GM19043 (cell line): Measurements from ENCODE around the gene CENPF.

Source experiments
- ATAC-seq: cut with Tn5 transposase; IDR thresholded peaks from one replicate; pipeline ENCODE4 v1.9.1; 2021; ENCODE audit warnings: low read depth; ENCODE audit not compliant: unreplicated experiment

CENPF gene

DNA sequence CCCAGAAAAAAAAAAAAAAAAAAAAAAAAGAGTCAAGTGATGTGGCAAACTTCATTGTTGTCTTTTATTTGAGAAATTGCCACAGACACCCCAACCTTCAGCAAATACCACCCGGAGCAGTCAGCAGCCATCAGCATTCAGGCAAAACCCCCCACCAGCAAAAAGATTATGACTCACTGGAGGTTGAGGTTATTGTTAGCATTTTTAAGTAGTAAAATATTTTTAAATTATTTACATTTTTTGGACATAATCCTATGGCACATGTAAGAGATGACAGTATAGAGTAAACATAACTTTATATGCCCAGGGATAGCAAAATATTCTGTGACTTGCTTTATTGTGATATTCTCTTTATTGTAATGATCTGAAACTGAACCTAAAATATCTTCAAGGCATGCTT is 95.6 kb downstream of the CENPF start:
- no peak for ATAC-seq

- ATAC-seq, result no peak
Observed at GRCh38 chr1:214700437-214700836, 97.4 kb downstream of the CENPF start.

DNA sequence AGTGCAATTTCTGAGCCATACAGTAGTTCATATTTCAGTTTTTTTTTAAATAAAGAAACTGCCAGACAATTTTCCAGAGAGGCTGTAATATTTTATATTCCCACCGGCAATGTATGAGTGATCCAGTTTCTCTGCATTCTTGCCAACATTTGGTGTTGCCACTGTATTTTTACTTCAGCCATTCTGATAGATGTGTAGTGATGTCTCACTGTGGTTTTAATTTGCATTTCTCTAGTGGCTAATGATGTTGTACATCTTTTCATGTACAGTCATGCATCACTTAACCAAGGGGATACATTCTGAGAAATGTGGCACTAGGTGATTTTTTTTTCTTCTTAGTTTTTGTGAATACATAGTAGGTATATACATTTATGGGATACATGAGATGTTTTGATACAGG is 99.6 kb downstream of the CENPF start:
- no peak for ATAC-seq

- no peak for ATAC-seq
Observed at GRCh38 chr1:214707306-214708087, 104.5 kb downstream of the CENPF start.

DNA sequence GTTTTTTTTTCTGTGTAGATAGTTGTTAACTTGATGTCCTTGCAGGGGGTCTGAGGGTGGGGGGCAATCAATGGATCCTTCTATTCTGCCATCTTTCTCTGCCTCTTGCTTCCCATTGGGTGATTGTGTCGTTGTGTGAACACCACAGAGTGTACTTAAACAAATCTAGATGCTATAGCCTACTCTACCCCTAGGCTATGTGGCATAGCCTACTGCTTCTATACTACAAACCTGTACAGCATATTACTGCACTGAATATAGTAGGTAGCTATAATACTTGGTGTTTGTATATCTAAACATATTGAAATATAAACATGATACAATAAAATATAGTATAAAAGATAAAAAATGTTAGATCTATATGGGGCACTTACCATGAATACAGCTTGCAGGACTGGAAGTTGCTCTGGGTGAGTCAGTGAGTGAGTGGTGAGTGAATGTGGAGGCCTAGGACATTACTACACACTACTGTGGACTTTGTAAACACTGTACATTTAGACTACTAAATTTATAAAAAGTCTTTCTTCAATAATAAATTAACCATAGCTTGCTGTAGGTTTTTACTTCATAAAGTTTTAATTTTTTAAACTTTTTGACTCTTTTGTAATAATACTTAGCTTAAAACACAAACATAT is 105.4 kb downstream of the CENPF start:
- no peak for ATAC-seq

DNA sequence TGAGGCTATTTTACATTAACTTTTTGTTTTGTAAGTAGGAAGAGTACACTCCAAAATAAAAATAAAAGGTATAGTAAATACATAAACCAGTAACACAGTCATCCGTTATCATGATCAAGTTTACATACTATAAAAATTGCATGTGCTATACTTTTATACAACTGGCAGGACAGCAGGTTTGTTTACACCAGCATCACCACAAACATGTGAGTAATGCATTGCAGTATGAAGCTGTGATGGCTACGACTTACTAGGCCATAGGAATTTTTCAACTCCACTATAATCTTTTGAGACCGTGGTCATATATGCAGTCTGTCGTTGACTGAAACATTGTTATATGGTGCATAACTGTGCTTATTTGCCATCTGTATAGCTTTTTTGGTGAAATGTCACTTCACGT is 106.2 kb downstream of the CENPF start:
- ATAC-seq, result no peak

DNA sequence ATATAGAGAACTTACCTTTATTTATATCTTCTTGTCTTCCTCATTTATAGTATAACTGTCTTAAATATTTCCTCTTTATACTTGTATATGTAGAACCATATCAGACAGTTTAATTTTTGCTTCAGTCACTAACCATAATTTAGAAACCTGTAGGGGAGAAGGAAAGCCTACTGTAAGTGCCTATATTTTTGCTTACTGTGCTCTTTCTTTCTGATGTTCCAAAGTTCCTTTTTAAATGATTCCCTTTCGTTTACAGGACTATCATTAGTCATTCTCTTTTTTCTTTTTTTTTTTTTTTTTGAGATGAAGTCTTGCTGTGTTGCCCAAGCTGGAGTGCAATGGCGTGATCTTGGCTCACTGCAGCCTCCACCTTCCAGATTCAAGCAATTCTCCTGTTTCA is 109.7 kb downstream of the CENPF start:
- ATAC-seq, result no peak
